A549 (cell line): ENCODE measurements around the gene UVSSA. TPM values are rescaled to one million over a fixed set of nuclear protein-coding genes. Genes with fewer than 3 reads are reported as not detected.

ENCODE experiments used
- ATAC-seq, 2 experiments: fragments of 200-7000 bp in 1 of 2; fragments of >200 bp in 1 of 2; cut with Nextera tagmentation in 1 of 2; cut with Tn5 transposase in 1 of 2; 3 replicates each; pipeline versions ENCODE4 v1.8.0 to v1.9.1; 2018 to 2020; ENCODE audit warnings: mild to moderate bottlenecking in 1 of 2, moderate library complexity in 1 of 2
- CTCF ChIA-PET: fragments of 300-600 bp; sonication (Branson Sonifier 250); formaldehyde crosslinking; extraction: SDS; loops from one replicate; lab custom pipeline; 2021; ENCODE audit warnings: antibody characterized with exemption, inconsistent platforms; lab: Yijun Ruan, JAX
- POLR2A ChIA-PET: fragments of 350-600 bp; formaldehyde crosslinking; extraction: SDS; loops from one replicate; lab custom pipeline; 2021; ENCODE audit warnings: antibody characterized with exemption, inconsistent platforms; lab: Yijun Ruan, JAX
- DNase-seq, 2 experiments: peaks; one replicate each; pipeline versions ENCODE4 v3.0.0 to v3.0.0-alpha.2; 2011 to 2016; ENCODE audit warnings: low read depth in 1 of 2, low spot score in 1 of 2
- FAIRE-seq: peaks from 2 replicates; lab custom pipeline; 2011; peaks lifted over from hg19 to GRCh38; lab: Jason Lieb, UNC
- H3K27ac ChIP-seq, 2 experiments: fragments of >200 bp; sonication (Bioruptor Twin); formaldehyde crosslinking; 3 replicates each; pipeline ENCODE4 v1.5.1; 2016 to 2017
- H3K4me1 ChIP-seq: fragments of >200 bp; sonication (Bioruptor Twin); formaldehyde crosslinking; 3 replicates; pipeline ENCODE4 v1.6.1; 2016
- H3K4me2 ChIP-seq: fragments of >200 bp; sonication (Bioruptor Twin); formaldehyde crosslinking; 3 replicates; pipeline ENCODE4 v1.6.1; 2016
- H3K4me3 ChIP-seq: fragments of >200 bp; sonication (Bioruptor Twin); formaldehyde crosslinking; 3 replicates; pipeline ENCODE4 v1.5.1; 2016
- H3K9me3 ChIP-seq: fragments of >200 bp; sonication (Bioruptor Twin); formaldehyde crosslinking; 3 replicates; pipeline ENCODE4 v1.6.1; 2016
- ATOH8 ChIP-seq: fragments of 250-450 bp; sonication (Bioruptor Pico); IDR thresholded peaks from 2 replicates; pipeline ENCODE4 v1.5.0; 2020; ENCODE audit warnings: low read depth, mild to moderate bottlenecking, moderate library complexity
- CBX2 ChIP-seq: fragments of 200-600 bp; sonication (generic); IDR thresholded peaks from 2 replicates; pipeline ENCODE4 v1.6.1; 2016; ENCODE audit warnings: low read depth, mild to moderate bottlenecking, borderline replicate concordance
- CHD4 ChIP-seq: fragments of 200-600 bp; sonication (generic); IDR thresholded peaks from 2 replicates; pipeline ENCODE4 v1.6.1; 2016; ENCODE audit warnings: antibody characterized with exemption, mild to moderate bottlenecking, borderline replicate concordance
- E2F6 ChIP-seq: IDR thresholded peaks from 2 replicates; pipeline ENCODE4 v1.6.1; 2012; ENCODE audit warnings: low read depth, borderline replicate concordance
- ELK1 ChIP-seq: fragments of 150-350 bp; IDR thresholded peaks from 2 replicates; pipeline ENCODE4 v1.6.1; 2014; ENCODE audit warnings: low read depth, mild to moderate bottlenecking, low read length
- EP300 ChIP-seq, 2 experiments: fragments of >200 bp; sonication (Bioruptor Twin); formaldehyde crosslinking; IDR thresholded peaks; 2 replicates in 1 of 2; 3 replicates in 1 of 2; pipeline ENCODE4 v1.6.1; 2016 to 2017
- FOSB ChIP-seq: fragments of 250-450 bp; sonication (Bioruptor Pico); IDR thresholded peaks from 2 replicates; pipeline ENCODE4 v1.5.0; 2020; ENCODE audit warnings: mild to moderate bottlenecking, moderate library complexity
- GATA3 ChIP-seq: IDR thresholded peaks from 2 replicates; pipeline ENCODE4 v1.6.1; 2012; ENCODE audit warnings: borderline replicate concordance
- HMGXB4 ChIP-seq: fragments of 250-450 bp; sonication (Bioruptor Pico); IDR thresholded peaks from 2 replicates; pipeline ENCODE4 v1.5.0; 2021; ENCODE audit warnings: mild to moderate bottlenecking, moderate library complexity, borderline replicate concordance
- HOXB13 ChIP-seq: fragments of 250-450 bp; sonication (Bioruptor Pico); IDR thresholded peaks from 2 replicates; pipeline ENCODE4 v1.5.0; 2020; ENCODE audit warnings: low read depth, mild to moderate bottlenecking, moderate library complexity
- HOXB5 ChIP-seq: fragments of 250-450 bp; sonication (Bioruptor Pico); IDR thresholded peaks from 2 replicates; pipeline ENCODE4 v1.5.0; 2020; ENCODE audit warnings: mild to moderate bottlenecking, moderate library complexity
- JUN ChIP-seq, 2 experiments: fragments of >200 bp; sonication (Bioruptor Twin); formaldehyde crosslinking; IDR thresholded peaks; 2 replicates in 1 of 2; 3 replicates in 1 of 2; pipeline ENCODE4 v1.6.1; 2016 to 2017
- KDM1A ChIP-seq: fragments of 200-600 bp; sonication (generic); IDR thresholded peaks from 2 replicates; pipeline ENCODE4 v1.6.1; 2016; ENCODE audit warnings: low read depth, mild to moderate bottlenecking
- NR3C1 ChIP-seq: fragments of >200 bp; sonication (Bioruptor Twin); formaldehyde crosslinking; IDR thresholded peaks from 3 replicates; pipeline ENCODE4 v1.6.1; 2017
- PHF8 ChIP-seq: fragments of 200-600 bp; sonication (generic); IDR thresholded peaks from 2 replicates; pipeline ENCODE4 v1.6.1; 2016; ENCODE audit warnings: low read depth, mild to moderate bottlenecking, antibody characterized with exemption, moderate library complexity, borderline replicate concordance
- POLR2AphosphoS2 ChIP-seq: conservative IDR thresholded peaks from 2 replicates; pipeline ENCODE4 v1.6.1; 2012; ENCODE audit warnings: low read length, improper control_type of control experiment, inconsistent platforms
- RCOR1 ChIP-seq: fragments of 150-350 bp; IDR thresholded peaks from 2 replicates; pipeline ENCODE4 v1.6.1; 2014; ENCODE audit warnings: antibody characterized with exemption, low read length, low read depth
- RNF2 ChIP-seq: fragments of 200-600 bp; sonication (generic); IDR thresholded peaks from 2 replicates; pipeline ENCODE4 v1.6.1; 2016; ENCODE audit warnings: low read depth, mild to moderate bottlenecking, antibody characterized with exemption, moderate library complexity, borderline replicate concordance
- SREBF2 ChIP-seq: fragments of 450-650 bp; IDR thresholded peaks from 2 replicates; pipeline ENCODE4 v1.6.1; 2014; ENCODE audit warnings: mild to moderate bottlenecking, moderate library complexity
- TP53 ChIP-seq: fragments of 250-450 bp; sonication (Bioruptor Pico); IDR thresholded peaks from 2 replicates; pipeline ENCODE4 v1.5.0; 2021; ENCODE audit warnings: mild to moderate bottlenecking, moderate library complexity
- USF2 ChIP-seq: fragments of 450-650 bp; IDR thresholded peaks from 2 replicates; pipeline ENCODE4 v1.6.1; 2014; ENCODE audit warnings: antibody characterized with exemption
- ZC3H11A ChIP-seq: fragments of 450-650 bp; IDR thresholded peaks from 2 replicates; pipeline ENCODE4 v1.6.1; 2014; ENCODE audit warnings: antibody characterized with exemption, mild to moderate bottlenecking
- WGBS: methylation state at CpG from one replicate; pipeline ENCODE4 v1.1.6; 2017; ENCODE audit errors: missing lambda C conversion rate; 5-methylcytosine and 5-hydroxymethylcytosine counted together
- polyA plus RNA-seq, 4 experiments: library from polyadenylated mRNA; depleted of rRNA in 3 of 4; stranded (reverse); fragments of >200 nt; fragmentation: RNase III in 1 of 4; extraction: RNeasy Plus Mini Kit Qiagen cat#74134 plus additional on column Dnase treatment in 1 of 4; gene quantifications; 2 replicates in 3 of 4; 3 replicates in 1 of 4; pipeline ENCODE4 v1.2.3, GENCODE V29; 2011 to 2017

Gene UVSSA
- polyA plus RNA-seq, 2 of the 4 experiments (the other 2 are of a cell fraction): 4.5 to 6.9 TPM

GRCh38 chr4:1356181-1356998 is 9.4 kb downstream of the UVSSA start (continued):
- TF ChIP-seq SREBF2: no peak
- no peak for TF ChIP-seq FOSB (CRISPR knock-in tag)
- no peak for TF ChIP-seq RNF2
- no peak for TF ChIP-seq POLR2AphosphoS2

- no peaks in the 10 kb centered on the region for H3K9me3 ChIP-seq
- ATAC-seq (no peak), FAIRE-seq (no peak), DNase-seq (no peak)
- no peak overlapping the region for H3K4me3 ChIP-seq
- POLR2A ChIA-PET: no interaction called here
- no peak overlapping the region for H3K4me2 ChIP-seq
- no peak for TF ChIP-seq ELK1
- no peaks in the 10 kb centered on the region for H3K4me1 ChIP-seq
- CTCF ChIA-PET: interaction anchor here (0.8 to 5.0 kb wide), 4 partner anchors 11 to 273 kb away, joined by 3 to 29 read pairs (median 5); no protein-coding TSS in a partner anchor
- H3K27ac ChIP-seq: no peak overlapping the region
- WGBS: 92% methylated on average over 2 of the region's 27 CpGs
These were observed 10.6 kb downstream of the UVSSA start for GRCh38 chr4:1357356-1358248.

- Histone ChIP-seq H3K9me3 (no peaks in the 10 kb centered on the region), H3K27ac (no peak overlapping the region), H3K4me2 (no peak overlapping the region), H3K4me1 (no peaks in the 10 kb centered on the region), H3K4me3 (no peak overlapping the region)
- FAIRE-seq (no peak), ATAC-seq (no peak), DNase-seq (no peak)
- POLR2A ChIA-PET: no interaction called here
- CTCF ChIA-PET: interaction anchor here (0.7 to 5.0 kb wide), 3 partner anchors 154 to 360 kb away, joined by 3 to 29 read pairs (median 3); no protein-coding TSS in a partner anchor
- WGBS: 91% methylated on average over 38 of the region's 38 CpGs
- TF ChIP-seq RCOR1: no peak
- no peak for TF ChIP-seq TP53 (CRISPR knock-in tag)
- TF ChIP-seq HOXB13 (CRISPR knock-in tag): no peak
- TF ChIP-seq CBX2: no peak
- no peak for TF ChIP-seq ATOH8
- TF ChIP-seq EP300 (IDR thresholded peaks at IDR 0.05): no peak
- no peak for TF ChIP-seq JUN (IDR thresholded peaks at IDR 0.05)
These were observed 11.6 kb downstream of the UVSSA start for GRCh38 chr4:1358421-1359143.

- FAIRE-seq: no peak
- ATAC-seq: no peak
- H3K9me3 ChIP-seq: no peaks in the 10 kb centered on the region
- ChIA-PET CTCF (interaction anchor here (0.7 to 1.0 kb wide), 2 partner anchors 154 to 360 kb away, joined by 3 read pairs; no protein-coding TSS in a partner anchor), POLR2A (no interaction called here)
- TF ChIP-seq NR3C1 (no peak), CHD4 (no peak), RNF2 (no peak), KDM1A (no peak), E2F6 (no peak), USF2 (no peak), HOXB5 (no peak), ZC3H11A (no peak), GATA3 (no peak), PHF8 (no peak), RCOR1 (no peak), HMGXB4 (CRISPR knock-in tag) (no peak)
- H3K4me3 ChIP-seq: no peak overlapping the region
- no peak overlapping the region for H3K27ac ChIP-seq
- H3K4me1 ChIP-seq: no peaks in the 10 kb centered on the region
- 88% methylated on average over 14 of the region's 14 CpGs for WGBS
- no peak for DNase-seq
- H3K4me2 ChIP-seq: no peak overlapping the region
These were observed 12.1 kb downstream of the UVSSA start for GRCh38 chr4:1359144-1359501.
